HG03064 (cell line): Measurements from ENCODE around the gene C1orf210.

ENCODE experiments used
- ATAC-seq: cut with Tn5 transposase; IDR thresholded peaks from one replicate; pipeline ENCODE4 v1.9.1; 2021; ENCODE audit warnings: low read depth; ENCODE audit not compliant: unreplicated experiment

Gene C1orf210

DNA sequence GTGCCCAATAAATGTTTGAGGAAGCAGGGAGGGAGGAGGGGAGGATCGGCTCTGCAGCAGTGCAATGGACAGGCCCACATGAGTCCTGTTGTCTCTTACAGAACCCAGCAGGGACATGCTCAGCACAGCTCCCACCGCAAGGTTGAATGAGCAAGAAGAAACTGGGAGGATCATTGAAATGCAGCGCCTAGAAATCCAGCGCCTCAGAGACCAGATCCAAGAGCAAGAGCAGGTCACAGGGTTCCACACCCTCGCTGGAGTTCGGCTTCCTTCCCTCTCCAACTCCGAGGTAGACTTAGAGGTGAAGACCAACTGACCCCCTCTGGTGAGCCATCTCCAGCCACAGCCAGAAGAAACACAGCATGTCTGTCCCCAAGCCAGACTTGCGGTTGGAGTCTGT, 31.5 kb downstream of the C1orf210 start:
- no peak for ATAC-seq

DNA sequence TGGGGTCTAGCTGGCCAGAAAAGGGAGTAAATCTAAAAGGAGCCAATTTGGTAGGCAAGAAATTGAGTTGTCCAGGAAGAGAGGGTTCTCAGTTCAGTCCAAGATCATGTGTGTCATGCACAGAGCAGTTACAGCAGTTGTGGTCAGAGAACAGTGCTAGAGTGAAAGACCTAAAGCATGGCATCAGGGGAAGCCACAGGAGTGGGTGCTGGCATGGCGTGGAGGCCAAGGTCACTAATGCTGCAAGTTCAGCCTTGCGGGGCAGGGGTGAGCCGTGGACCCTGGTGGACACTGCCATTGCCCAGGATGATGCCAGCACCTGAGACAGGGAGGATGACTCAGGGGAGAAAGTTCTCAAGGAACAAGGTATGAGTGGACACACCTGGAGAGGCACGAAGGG, 32.2 kb downstream of the C1orf210 start:
- no peak for ATAC-seq

DNA sequence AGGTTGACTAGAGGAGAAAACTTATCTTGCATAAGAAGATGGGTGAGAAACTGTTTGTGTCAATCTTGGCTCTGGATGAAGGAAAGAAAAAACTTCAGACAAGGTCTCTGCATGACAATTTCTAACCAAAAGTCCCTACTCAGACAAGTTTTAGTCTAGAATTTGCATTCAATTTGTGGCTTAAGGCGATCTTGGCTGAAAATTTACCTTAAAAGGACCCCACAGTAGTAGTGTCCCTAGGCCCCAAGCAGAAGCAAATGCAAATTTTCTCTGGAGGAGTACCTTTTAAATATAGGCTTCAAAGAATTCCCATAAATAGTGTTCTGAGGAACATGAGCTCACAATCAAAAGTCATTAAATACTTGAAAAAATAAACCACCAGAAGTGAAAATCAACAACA, 33.2 kb downstream of the C1orf210 start:
- ATAC-seq = no peak

DNA sequence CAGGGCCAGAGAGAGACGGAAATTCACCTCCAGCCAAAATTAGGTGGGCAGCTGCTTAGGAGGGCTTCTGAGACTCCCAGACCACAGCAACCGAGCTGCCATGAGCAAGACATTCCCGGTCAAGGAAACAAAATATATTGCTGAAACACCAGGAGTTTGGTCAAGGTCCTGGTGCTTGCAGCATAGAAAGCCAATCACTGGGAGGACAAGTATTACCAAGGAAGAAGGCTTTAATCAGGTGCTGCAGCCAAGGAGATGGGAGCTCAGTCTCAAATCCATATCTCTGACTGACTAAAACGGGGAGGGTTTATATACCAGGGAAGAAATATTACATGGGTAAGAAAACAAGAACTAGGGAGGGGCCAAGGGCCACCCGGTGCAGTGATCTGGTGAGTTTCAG, 34.4 kb downstream of the C1orf210 start:
- ATAC-seq = no peak

DNA sequence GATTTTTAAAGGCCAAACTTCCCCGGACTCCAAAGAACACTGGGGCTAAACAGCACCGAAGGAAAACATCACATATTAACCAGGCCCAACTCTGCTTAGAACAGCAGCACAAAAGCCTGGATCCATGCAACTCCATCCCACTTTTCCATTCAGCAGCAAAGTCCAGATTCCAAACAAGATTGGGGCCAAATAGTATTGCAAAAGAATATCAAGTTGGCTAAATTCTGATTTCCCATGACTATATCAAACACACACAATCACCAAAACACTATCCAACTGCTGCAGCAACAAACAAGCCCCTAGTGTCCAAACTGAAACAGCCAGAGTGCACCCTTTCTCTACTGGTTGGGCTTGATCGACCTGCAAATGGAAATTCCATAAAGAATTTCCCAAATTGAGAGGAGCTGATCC, 35.0 kb downstream of the C1orf210 start:
- no peak for ATAC-seq

DNA sequence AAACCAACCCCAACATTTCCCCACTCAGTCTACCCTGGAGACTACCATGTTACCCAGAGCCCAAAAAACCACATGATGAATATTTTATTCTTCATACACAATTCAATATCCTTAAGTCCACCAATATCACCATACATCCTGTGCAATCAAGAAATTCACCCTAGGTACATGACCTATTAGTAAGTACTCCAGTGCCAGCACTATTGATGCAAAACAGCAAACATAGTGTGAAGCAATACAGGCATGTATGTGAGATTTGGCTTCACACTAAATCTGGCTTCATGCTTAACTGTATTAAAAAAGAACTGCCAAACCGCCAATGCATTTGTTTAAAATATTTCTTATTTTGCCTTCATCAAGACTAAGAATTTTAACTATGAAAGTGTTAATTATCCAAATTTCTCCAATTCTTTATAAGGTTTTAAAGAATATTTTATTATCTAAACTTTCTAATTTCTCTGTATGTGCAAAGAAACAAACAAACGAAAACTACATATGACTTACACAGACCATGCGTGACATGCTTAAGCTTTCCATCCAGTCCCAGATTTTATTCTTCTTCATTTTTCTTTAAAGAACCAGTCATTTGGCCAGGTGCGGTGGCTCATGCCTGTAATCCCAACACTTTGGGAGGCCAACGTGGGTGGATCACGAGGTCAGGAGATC, 38.0 kb downstream of the C1orf210 start:
- ATAC-seq = no peak

DNA sequence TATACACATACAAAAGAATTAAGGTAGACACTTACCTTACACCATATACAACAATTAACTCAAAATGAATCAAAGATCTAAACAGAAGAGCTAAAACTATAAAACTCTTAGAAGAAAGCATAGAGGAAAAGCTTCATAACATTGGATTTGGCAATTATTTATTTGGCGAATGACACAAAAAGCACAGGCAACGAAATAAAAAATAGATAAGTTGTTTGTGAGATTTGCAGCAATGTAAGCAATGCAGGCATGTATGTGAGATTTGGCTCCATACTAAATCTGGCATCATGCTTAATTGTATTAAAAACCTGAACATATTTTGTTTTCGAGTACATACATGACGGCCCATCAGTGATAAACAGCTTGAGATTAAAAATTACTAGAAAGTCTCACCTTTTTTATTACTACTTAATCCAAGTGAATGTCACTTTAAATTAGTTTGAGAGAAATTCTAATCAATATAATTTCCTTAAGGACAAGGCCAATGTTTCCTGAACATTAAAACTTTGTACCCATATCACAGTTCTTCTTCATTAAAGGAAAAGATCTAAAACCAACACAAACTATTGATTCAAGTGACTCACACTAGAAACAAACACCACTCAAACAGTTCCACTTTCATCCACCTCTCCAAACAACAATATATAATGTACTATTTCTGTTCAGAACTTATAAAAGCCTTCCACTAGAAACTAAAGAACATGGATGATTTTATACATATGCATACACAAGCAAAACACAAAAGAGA, 38.7 kb downstream of the C1orf210 start:
- no peak for ATAC-seq

DNA sequence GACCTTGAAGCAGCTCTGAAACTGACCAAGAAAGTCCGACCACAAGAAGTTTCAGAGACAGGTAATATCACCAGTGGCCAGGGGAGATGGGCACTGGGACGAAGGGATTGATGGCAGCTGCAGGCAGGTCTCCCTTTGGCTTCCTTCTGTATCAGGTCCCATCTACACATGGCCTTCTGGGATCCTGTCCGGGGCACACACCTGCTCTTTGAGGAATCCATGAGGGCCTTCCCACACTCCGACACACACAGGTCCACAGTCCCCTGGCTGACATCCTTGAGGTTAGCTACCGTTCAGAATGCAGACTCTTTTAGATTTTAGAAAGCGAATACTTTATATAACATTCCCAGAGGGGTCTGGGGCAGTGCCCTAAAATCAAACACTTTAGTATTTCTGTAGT, 42.1 kb downstream of the C1orf210 start:
- ATAC-seq = no peak

DNA sequence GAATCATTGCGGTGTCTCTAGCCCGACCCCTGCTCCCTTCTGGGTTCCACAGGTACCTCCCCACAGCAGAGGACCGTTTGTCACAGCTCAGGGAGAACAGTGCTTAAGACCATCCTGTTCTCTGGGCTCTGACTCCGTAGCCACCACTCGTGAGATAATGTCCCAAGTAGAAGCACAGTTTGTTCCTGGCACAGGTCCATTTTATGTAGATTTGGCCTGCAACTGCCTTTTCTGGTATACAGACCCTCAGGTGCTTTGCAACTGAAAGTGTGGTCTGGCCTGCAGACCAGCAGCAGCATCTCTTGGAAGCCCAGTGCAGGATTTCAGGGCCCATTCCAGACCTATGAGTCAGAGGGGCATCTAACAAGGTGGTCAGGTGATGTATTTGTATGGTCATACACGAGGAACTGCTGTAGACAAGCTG, 44.0 kb downstream of the C1orf210 start:
- ATAC-seq = no peak

DNA sequence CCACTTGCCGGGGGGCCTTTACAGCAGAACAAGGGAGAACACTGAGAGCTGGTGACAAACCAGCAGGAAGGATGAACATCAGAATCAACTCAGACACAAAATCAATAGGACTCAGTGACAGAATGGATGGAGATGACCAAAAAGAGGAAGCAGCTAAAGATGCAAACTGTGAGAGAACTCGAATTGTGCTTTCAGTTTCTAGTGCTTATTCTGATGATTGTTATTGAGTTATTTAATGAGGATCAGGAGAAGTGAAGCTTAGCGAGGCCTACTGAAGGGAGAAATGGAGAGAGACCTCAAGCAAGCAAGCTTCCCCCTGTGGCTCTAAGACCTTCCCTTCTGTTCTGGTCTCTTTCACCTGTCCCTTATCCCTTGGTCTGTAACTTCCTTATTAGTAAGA, 45.9 kb downstream of the C1orf210 start:
- ATAC-seq = no peak

DNA sequence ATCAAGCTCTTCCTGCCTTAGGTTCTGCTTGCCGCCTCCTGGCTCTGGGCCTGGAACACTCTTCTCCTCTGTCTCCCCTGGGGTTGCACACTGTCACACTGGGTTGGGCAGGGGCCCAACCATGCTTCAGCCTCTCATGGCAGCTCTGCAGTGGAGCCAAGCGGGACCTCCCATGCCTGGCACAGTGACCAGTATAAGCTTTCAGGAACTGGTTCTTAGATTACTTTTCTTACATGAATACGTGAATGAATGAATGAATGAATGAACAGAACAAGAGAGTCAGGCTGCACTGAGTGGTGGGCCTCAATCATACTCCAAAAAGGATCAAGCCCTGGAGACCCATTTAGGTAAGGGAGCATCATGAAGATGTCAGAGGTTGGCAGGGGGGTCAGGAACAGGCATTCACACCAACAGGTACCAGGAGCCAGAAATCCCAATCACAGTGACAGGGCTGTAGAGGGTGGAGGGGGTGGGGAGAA, 46.4 kb downstream of the C1orf210 start:
- no peak for ATAC-seq

DNA sequence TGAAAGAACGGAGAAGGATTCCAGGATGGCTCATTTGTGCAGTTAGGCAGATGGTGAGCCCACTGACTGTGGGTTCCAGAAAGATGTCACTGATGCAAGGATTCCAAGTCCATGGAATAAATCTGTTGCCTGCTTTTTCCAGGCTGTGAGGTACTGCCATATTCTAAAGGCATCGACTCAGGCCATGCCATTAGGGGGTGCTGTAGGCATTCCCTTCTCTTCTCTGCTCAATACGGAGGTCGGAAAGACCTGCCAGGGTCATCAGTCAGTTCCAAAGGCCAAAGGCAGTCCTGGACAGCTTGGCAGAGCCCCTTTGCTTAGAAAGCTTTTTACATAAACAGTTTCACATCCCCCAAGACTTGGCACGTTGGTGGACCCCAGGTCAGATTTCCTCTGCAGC, 47.3 kb downstream of the C1orf210 start:
- ATAC-seq = no peak

DNA sequence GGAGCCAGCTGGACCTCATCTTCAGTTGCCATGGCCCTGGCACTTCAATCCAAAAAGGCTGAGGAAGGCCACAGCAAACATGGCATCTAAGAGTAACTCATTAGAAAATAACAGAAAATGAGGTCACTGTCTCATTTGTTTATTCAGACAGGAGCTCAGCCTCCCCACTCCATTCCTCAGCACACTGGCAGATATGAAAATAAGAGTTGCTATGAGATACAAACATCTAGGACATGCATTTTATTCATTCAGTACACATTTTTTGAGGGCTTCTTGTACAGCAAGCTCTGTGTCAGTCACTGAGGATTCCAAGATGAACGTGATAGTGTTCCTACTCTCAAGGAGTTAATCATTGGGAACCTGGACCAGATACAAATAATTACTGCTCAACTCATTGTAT, 48.3 kb downstream of the C1orf210 start:
- no peak for ATAC-seq

DNA sequence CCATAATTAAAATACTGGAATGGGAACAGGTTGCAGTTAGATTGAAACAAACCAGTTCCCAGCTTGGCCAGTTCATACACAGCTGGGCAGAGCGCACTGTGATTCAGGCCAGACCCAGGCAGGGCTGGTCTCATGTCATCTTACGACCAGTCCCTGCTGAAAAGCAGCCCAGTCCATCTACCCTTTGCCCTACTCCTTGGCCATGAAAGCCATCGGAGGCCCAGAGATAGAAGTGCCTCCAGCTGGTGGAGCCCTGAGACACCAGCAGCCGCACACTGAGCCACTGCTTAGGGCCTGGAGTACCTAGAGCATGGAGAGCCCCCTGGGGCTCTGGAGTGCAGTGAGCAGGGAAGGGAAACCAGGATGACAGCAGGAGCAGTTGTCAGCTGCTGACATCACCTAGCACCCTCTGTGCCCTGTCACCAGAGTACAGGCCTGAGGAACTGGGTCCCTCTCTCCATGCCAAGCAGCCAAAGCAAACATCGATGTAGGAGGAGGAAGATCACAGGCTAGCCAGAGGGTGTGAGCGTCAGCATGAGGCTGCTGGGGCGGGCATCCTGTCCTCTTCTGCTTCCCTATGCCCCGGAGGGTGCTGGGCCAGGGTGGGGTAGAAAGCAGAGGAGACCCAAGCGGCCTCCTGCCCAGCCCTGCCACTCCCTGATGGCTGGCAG, 49.8 kb downstream of the C1orf210 start:
- ATAC-seq = no peak

DNA sequence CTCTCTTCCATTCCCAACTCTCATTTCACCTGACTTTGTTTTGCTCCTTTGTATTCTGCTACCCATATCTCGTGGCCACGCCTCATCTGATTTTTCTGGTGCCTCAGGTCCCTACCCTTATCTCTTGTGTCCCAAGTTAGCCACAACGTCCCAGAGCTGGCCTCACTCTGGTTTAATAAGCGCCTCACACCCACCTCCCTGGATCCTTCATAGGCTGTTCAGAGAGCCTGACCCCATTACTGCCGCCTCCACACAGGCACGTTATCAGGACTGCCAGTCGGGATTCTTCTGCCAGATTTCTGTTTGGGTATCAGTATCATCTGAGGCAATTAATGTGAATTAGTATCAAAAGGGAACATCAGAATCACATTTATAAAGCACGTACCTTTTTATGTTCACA, 50.3 kb downstream of the C1orf210 start:
- no peak for ATAC-seq

DNA sequence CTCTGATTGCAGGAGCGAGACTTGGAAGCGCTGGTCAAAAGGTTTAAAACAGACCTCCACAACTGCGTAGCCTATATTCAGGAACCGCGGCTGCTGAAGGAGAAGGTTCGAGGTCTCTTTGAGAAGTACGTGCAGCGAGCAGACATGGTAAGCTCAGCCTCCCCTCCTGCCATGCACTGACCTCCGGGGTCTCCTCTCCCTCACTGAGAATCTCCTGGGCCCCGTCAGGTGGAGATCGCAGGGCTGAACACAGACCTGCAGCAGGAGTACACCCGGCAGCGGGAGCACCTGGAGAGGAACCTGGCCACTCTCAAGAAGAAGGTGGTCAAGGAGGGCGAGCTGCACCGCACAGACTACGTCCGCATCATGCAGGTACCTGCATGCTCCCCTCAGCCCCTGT, 51.1 kb downstream of the C1orf210 start:
- ATAC-seq = no peak

DNA sequence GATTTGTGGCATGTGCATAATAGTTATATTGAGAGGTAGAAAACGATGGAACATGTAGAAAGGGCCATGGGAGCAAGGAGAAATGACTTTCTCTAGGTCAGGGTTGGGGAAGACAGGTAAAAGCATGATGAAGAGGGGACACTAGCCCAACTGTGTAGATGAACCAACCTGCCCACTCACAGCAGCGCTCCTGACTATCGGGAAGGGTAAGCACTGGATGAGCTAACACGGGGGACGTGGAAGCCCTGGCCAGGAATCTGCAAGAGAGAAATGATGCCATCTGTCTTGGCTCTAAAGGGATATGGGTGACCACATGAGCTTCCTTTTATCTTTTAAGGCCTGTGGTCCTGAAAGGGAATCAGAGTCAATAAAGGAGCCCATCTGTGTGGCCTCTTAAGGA, 51.8 kb downstream of the C1orf210 start:
- no peak for ATAC-seq

DNA sequence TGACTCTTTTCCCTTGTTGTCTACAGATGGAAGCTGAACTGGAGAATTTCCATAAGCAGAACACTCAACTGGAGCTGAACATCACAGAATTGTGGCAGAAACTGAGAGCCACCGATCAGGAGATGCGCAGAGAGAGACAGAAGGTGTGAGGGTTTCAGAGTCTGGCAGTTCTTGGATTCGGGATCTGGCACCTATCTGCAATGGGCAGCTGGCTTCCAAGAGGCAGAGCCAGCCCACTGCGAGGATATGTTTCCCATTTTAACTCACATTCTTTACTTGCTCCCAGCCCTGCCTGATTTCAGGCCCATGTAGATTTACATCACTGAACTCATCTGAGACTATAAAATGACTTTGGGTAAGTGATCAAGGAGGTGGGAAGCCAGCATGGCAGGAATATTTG, 52.9 kb downstream of the C1orf210 start:
- ATAC-seq = no peak

DNA sequence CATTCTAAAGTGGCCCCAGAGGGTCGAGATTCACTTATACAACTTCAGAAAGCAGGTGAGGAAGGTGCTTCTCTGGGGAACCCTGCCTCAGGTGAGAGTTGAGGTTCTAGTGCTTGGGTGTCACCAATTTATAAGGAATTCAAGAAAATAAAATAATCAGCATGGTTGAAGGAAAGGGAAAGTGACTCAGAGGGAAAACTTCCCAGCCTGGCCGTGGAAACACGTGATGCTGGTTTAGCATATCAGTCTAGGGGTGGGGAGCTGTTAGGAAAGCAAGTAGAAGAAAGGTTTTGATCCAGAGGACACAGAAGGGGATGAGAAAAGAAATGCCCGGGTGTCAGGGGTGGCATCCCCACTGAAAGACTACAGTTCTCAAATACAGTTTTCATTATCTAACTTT, 53.3 kb downstream of the C1orf210 start:
- ATAC-seq = no peak
